ENCODE data around the gene SLC39A13. TPM values are rescaled to one million over a fixed set of nuclear protein-coding genes. Genes with fewer than 3 reads are reported as not detected.
A peak's percentile ranks its signal among the peaks of the same experiment; 100 is the strongest.

Gene SLC39A13
- total RNA-seq, 3 donors from 2014 or later, result 18.7 to 20.8 (median 19.5) TPM

GRCh38 chr11:47417712-47418111 is 9.3 kb downstream of the SLC39A13 start:
- no peaks in the 10 kb centered on the region for H3K4me1 Mint-ChIP-seq (ENCODE audit: low read depth)
- no peaks in the 10 kb centered on the region for H3K9me3 Mint-ChIP-seq
- peaks cover 33% of the 10 kb centered on the region for H3K36me3 Mint-ChIP-seq (ENCODE audit: insufficient read depth)
- H3K4me3 Mint-ChIP-seq, result no peak overlapping the region
- ATAC-seq (no peak), DNase-seq (no peak)
- no peaks in the 10 kb centered on the region for H3K27me3 Mint-ChIP-seq (ENCODE audit: low read depth)

- no peak for DNase-seq
- H3K9me3 Mint-ChIP-seq, result no peaks in the 10 kb centered on the region
- H3K36me3 Mint-ChIP-seq (ENCODE audit: insufficient read depth), result peaks cover 35% of the 10 kb centered on the region
- peak in 1 of 2 donors; percentile 5 for ATAC-seq
- H3K4me3 Mint-ChIP-seq, result no peak overlapping the region
- no peaks in the 10 kb centered on the region for H3K27me3 Mint-ChIP-seq (ENCODE audit: low read depth)
- H3K4me1 Mint-ChIP-seq (ENCODE audit: low read depth), result no peaks in the 10 kb centered on the region
Observed at GRCh38 chr11:47418454-47419259, 10.3 kb downstream of the SLC39A13 start.

GRCh38 chr11:47425611-47426010 is 17.2 kb downstream of the SLC39A13 start:
- peaks cover 20% of the 10 kb centered on the region for H3K4me1 Mint-ChIP-seq (ENCODE audit: low read depth)
- DNase-seq, result no peak
- H3K9me3 Mint-ChIP-seq, result no peaks in the 10 kb centered on the region
- H3K36me3 Mint-ChIP-seq (ENCODE audit: insufficient read depth), result peaks cover 27% of the 10 kb centered on the region
- H3K27me3 Mint-ChIP-seq (ENCODE audit: low read depth), result no peaks in the 10 kb centered on the region
- ATAC-seq, result no peak
- peak overlapping the region; percentile 100 for H3K4me3 Mint-ChIP-seq

- Mint-ChIP-seq H3K4me3 (peak within 1 kb of the TSS; percentile 100), H3K27me3 (ENCODE audit: low read depth) (no peaks in the 10 kb centered on the region), H3K9me3 (no peaks in the 10 kb centered on the region), H3K4me1 (ENCODE audit: low read depth) (peaks cover 20% of the 10 kb centered on the region), H3K36me3 (ENCODE audit: insufficient read depth) (peaks cover 25% of the 10 kb centered on the region)
- DNase-seq (peak; percentile 99), ATAC-seq (peak; percentile 96)
Observed at GRCh38 chr11:47426062-47426956, 17.9 kb downstream of the SLC39A13 start, which contains the start of gene PSMC3. PSMC3 (minus strand) TSS chr11:47426439; CDS start chr11:47426279, 160 bp downstream.

GRCh38 chr11:47430524-47430923 is 22.1 kb downstream of the SLC39A13 start:
- Mint-ChIP-seq H3K9me3 (no peaks in the 10 kb centered on the region), H3K27me3 (ENCODE audit: low read depth) (no peaks in the 10 kb centered on the region), H3K4me1 (ENCODE audit: low read depth) (peaks cover 7% of the 10 kb centered on the region), H3K4me3 (no peak overlapping the region), H3K36me3 (ENCODE audit: insufficient read depth) (peaks cover 2% of the 10 kb centered on the region)
- ATAC-seq, result no peak
- DNase-seq, result no peak

- H3K9me3 Mint-ChIP-seq, result no peaks in the 10 kb centered on the region
- DNase-seq (no peak), ATAC-seq (no peak)
- H3K27me3 Mint-ChIP-seq (ENCODE audit: low read depth), result no peaks in the 10 kb centered on the region
- H3K4me3 Mint-ChIP-seq, result no peak overlapping the region
- peaks cover 2% of the 10 kb centered on the region for H3K4me1 Mint-ChIP-seq (ENCODE audit: low read depth)
- H3K36me3 Mint-ChIP-seq (ENCODE audit: insufficient read depth), result no peaks in the 10 kb centered on the region
Observed at GRCh38 chr11:47431356-47432083, 23.1 kb downstream of the SLC39A13 start.

GRCh38 chr11:47433157-47433556 is 24.8 kb downstream of the SLC39A13 start:
- ATAC-seq (no peak), DNase-seq (no peak)
- Mint-ChIP-seq H3K9me3 (no peaks in the 10 kb centered on the region), H3K4me3 (no peak overlapping the region), H3K27me3 (ENCODE audit: low read depth) (no peaks in the 10 kb centered on the region), H3K4me1 (ENCODE audit: low read depth) (no peaks in the 10 kb centered on the region), H3K36me3 (ENCODE audit: insufficient read depth) (no peaks in the 10 kb centered on the region)

- Mint-ChIP-seq H3K4me3 (no peak overlapping the region), H3K36me3 (ENCODE audit: insufficient read depth) (no peaks in the 10 kb centered on the region), H3K27me3 (ENCODE audit: low read depth) (no peaks in the 10 kb centered on the region), H3K9me3 (no peaks in the 10 kb centered on the region), H3K4me1 (ENCODE audit: low read depth) (no peaks in the 10 kb centered on the region)
- no peak for ATAC-seq
- DNase-seq, result no peak
Observed at GRCh38 chr11:47434011-47434786, 25.8 kb downstream of the SLC39A13 start.

- no peaks in the 10 kb centered on the region for H3K4me1 Mint-ChIP-seq (ENCODE audit: low read depth)
- H3K4me3 Mint-ChIP-seq, result no peak overlapping the region
- ATAC-seq, result no peak
- no peaks in the 10 kb centered on the region for H3K9me3 Mint-ChIP-seq
- H3K27me3 Mint-ChIP-seq (ENCODE audit: low read depth), result no peaks in the 10 kb centered on the region
- no peak for DNase-seq
- H3K36me3 Mint-ChIP-seq (ENCODE audit: insufficient read depth), result no peaks in the 10 kb centered on the region
Observed at GRCh38 chr11:47435687-47436086, 27.3 kb downstream of the SLC39A13 start.

GRCh38 chr11:47436726-47437125 is 28.3 kb downstream of the SLC39A13 start:
- Mint-ChIP-seq H3K9me3 (no peaks in the 10 kb centered on the region), H3K36me3 (ENCODE audit: insufficient read depth) (no peaks in the 10 kb centered on the region)

GRCh38 chr11:47437218-47437745 is 28.9 kb downstream of the SLC39A13 start:
- DNase-seq, result no peak
- no peak overlapping the region for H3K4me3 Mint-ChIP-seq
- no peaks in the 10 kb centered on the region for H3K36me3 Mint-ChIP-seq (ENCODE audit: insufficient read depth)
- no peaks in the 10 kb centered on the region for H3K4me1 Mint-ChIP-seq (ENCODE audit: low read depth)
- no peaks in the 10 kb centered on the region for H3K27me3 Mint-ChIP-seq (ENCODE audit: low read depth)
- no peak for ATAC-seq
- no peaks in the 10 kb centered on the region for H3K9me3 Mint-ChIP-seq

More at GRCh38 chr11:47436726-47437125, 28.3 kb downstream of the SLC39A13 start:
- Mint-ChIP-seq H3K4me1 (ENCODE audit: low read depth) (no peaks in the 10 kb centered on the region), H3K4me3 (no peak overlapping the region), H3K27me3 (ENCODE audit: low read depth) (no peaks in the 10 kb centered on the region)
- ATAC-seq, result no peak
- no peak for DNase-seq

GRCh38 chr11:47437746-47438418 is 29.5 kb downstream of the SLC39A13 start:
- Mint-ChIP-seq H3K9me3 (no peaks in the 10 kb centered on the region), H3K4me3 (no peak overlapping the region), H3K4me1 (ENCODE audit: low read depth) (no peaks in the 10 kb centered on the region), H3K36me3 (ENCODE audit: insufficient read depth) (no peaks in the 10 kb centered on the region), H3K27me3 (ENCODE audit: low read depth) (no peaks in the 10 kb centered on the region)
- ATAC-seq (no peak), DNase-seq (no peak)

GRCh38 chr11:47438721-47439120 is 30.3 kb downstream of the SLC39A13 start:
- no peaks in the 10 kb centered on the region for H3K36me3 Mint-ChIP-seq (ENCODE audit: insufficient read depth)
- peaks cover 2% of the 10 kb centered on the region for H3K4me1 Mint-ChIP-seq (ENCODE audit: low read depth)
- no peaks in the 10 kb centered on the region for H3K9me3 Mint-ChIP-seq
- no peaks in the 10 kb centered on the region for H3K27me3 Mint-ChIP-seq (ENCODE audit: low read depth)
- DNase-seq, result no peak
- H3K4me3 Mint-ChIP-seq, result no peak overlapping the region
- ATAC-seq, result no peak

Measured in activated T-cell treated with anti-CD3 and anti-CD28 coated beads, Interleukin-2, amount 50 U/mL, for 4 hours (primary cell).